Middle frontal gyrus (tissue), 1 donor: ENCODE results near the gene GABRG2.
A peak's percentile ranks its signal among the peaks of the same experiment; 100 is the strongest.
"Not testable (repeated sequence)": the region's sequence is repeated elsewhere in the genome, so short reads cannot be mapped to it uniquely, and the experiment has no call there.

Experiments
- DNase-seq: peaks from one replicate; pipeline ENCODE4 v3.0.0-alpha.2; 2015; ENCODE audit warnings: low spot score; ENCODE audit errors: extremely low spot score

The GABRG2 gene

DNA sequence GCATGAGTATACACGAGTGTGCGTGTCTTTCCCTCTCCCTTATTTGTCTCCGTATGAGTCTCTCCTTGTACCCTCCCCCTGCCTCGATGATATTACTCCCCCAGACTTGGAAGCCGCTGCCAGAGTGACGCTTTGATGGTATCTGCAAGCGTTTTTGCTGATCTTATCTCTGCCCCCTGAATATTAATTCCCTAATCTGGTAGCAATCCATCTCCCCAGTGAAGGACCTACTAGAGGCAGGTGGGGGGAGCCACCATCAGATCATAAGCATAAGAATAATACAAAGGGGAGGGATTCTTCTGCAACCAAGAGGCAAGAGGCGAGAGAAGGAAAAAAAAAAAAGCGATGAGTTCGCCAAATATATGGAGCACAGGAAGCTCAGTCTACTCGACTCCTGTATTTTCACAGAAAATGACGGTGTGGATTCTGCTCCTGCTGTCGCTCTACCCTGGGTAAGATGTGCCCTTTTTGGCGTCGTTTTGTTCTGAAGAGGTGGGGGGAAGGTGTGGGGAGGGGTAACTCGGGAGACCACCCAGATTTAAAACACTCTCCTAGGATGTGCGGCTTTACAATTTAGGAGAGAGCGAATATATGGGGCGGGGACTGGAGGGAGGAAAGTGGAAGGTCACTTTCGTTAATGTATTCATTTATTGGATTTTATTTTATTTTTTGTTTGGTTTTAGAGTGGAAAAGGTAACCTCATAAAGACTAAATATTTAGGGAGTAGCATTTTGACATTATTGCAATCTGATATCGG, at the start of gene GABRG2:
Gene GABRG2 (plus strand): TSS at position 119 of the 757 bp plus-strand sequence. CDS start 227 bp downstream, at position 346.
- DNase-seq = no peak

DNA sequence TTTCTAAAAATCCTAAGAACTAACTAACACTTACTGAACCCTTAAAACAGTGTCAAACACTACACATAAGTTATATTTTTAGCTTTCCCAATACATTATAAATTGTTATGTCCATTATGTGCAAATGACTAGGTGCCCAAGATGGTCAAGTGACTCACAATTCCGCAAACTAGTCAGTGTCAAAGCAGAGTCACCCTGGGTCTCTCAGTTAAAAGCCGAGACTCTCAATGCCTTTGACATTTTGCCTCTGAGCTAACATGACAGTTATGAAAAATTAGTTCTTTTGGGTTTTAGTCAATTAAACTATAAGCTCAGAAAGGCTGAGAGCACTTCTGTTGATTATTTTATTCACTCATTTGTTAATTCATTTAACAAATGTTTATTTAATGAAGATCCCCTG, 42.3 kb upstream of the GABRG2 start:
- no peak for DNase-seq

DNA sequence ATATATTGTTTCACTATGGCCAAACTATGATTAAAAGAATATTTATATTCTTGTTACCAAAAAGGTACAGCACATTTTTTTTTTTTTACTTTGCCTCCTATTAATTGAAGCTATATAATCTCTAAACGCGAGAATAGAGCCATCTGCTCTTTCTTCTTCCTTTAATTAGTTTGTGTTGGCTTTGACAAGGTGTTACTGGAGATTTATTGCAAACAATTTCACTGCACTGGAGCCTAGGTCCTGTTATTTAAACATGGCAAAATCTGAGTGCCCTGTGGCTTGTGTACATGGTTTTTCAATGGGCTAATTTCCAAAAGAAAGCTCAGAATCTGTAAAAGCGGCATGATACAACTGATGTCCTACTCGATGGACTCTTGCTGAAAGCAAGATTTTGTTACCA, 40.8 kb upstream of the GABRG2 start:
- DNase-seq = no peak

DNA sequence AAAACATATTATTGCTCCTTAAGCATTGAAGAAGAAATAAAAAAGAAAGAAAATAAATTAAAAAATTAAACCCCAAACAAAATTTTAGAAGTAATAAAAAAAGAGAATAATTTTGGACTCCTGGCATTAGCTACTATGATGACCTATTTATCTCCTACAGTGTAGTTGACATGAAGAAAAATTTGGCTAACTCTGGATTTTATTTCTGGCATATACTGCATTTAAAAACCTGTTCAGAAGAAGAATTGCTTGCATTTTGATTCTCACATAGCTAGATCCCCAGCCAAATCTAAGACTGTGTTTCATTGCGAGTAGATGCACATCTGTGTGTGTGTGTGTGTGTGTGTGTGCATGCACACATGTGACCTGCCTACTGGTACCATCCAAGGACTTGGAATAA, 30.1 kb upstream of the GABRG2 start:
- DNase-seq = no peak

DNA sequence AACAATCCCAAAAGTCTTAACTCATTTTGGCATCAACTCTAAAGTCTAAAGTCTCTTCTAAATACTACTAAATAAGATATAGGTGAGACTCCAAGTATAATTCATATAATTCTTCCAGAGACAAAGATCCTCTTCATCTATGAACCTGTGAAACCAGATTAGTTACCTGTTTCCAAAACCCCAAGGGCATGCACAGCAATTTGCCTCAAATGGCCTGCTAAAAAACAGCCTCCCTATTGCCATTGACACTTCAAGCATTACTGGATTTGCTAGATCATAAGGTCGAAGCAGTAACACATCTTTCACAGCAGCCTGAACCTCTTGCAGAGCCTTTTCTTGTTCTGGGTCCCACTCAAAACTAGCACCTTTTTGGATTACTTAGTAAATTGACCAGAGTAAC, 20.3 kb upstream of the GABRG2 start:
- DNase-seq = no peak

DNA sequence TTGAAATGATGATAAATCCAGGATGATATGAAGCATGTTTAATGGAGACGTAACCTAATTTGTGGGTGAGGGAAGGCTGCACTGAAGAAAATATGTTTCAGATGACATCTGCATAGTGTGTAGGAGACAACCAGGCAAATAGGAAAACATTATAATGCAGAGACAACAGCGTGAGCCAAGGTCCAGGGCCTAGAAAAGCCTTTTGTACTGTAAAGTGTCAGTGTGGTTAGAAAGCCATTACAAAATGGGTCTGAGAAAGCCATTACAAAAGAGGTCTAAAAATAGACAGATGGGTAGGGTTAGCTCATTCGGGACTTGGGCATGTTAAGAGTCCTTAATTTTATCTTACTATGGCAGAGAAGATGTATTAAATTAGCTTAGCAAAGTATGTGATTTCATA, 14.9 kb upstream of the GABRG2 start:
- DNase-seq = no peak

DNA sequence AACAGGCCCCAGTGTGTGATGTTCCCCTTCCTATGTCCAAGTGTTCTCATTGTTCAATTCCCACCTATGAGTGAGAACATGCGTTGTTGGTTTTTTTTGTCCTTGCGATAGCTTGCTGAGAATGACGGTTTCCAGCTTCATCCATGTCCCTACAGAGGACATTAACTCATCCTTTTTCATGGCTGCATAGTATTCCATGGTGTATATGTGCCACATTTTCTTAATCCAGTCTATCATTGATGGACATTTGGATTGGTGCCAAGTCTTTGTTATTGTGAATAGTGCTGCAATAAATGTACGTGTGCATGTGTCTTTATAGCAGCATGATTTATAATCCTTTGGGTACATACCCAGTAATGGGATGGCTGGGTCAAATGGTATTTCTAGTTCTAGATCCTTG, 12.5 kb upstream of the GABRG2 start:
- DNase-seq = not testable (repeated sequence)

DNA sequence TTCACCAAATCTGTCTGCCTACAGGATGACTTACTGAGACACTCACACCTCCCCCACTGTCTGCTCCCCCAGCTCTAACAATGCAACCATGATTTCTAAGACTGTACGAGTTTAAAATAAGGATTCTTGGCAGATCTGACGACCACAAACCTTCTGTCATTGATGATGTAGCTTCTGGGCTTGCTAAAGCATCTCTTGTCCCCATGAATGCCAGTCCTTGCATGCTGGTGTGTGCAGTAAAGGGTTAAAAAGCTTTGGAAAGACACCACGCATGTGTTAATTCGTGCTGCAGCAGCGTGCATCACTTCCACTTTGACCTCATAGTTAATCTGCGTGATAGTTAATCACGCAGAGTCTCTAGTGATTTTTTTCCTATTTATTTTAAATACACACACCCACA, 411 bp upstream of the GABRG2 start:
- DNase-seq = peak; percentile 39

DNA sequence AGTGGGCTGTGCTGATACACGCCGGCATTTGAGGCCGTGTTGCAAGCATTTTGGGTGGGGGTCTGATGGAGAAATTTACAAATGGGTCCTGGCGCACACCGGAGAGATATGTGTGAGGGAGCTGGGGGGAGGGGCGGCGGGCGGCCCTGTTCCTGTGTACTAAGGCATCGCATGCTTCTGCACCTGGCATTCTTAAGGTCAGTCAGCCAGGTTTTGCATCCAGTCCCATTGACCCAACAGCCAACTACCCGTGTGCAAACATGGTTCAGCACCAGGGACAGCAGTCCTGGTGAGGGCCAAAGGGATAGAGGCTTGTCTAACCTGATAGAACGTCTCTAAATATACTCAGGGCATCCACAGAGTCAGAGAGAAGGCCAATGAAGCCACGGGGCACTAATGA, 839 bp downstream of the GABRG2 start:
- no peak for DNase-seq

DNA sequence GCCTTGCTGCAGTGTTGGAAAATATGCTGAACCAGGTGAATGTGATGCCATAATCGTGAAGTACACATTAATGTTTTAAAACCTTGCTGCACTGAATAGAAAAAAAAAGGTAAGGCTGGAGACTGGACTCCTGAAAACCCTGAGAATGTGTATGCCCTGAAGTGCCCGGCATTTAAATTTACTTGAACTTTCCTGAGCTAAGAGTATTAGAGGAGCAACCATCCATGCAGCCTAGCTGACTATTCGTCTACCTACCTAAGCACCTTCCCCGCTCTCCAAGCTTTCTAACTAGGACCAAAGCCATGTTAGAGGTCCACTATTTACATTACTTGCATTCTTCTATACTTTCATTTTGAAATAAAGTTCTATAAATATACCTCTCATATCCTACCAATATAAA, 1.4 kb downstream of the GABRG2 start:
- no peak for DNase-seq

DNA sequence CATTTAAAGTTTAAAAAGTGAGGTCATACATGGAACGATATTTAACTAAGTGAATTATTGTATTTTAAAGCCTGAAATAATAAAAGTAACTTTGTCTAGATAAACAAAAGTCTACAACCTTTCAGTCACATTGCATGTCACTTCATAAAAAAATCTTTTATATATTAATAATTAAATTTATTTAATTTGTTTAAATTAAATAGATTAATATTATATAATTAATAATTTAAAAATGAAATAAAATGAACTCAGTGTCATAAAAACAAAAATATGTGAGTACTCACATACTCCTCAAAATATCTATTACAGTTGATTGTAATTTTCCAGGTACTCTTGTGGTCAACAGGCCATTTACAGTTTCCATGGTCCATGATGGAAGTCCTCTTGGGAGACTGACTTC, 11.2 kb downstream of the GABRG2 start:
- DNase-seq = no peak

DNA sequence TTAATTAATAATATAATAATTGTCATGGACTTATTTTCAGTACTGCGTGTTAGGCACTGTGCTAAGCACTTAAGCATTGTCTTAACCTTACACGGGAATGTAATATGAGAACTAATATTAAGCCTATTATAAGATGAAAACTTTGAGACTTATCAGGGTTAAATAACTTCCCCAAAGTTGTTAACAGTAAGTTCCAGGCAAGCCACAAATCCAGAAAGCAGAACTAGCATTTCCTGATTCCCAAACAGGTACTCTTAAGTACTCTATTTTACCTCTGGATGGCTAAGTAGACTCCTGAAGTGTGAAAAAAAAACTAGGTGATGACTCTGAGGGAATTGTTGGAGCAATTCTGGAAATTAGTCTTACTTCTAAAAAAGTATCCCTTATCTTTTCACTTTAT, 23.8 kb downstream of the GABRG2 start:
- no peak for DNase-seq

DNA sequence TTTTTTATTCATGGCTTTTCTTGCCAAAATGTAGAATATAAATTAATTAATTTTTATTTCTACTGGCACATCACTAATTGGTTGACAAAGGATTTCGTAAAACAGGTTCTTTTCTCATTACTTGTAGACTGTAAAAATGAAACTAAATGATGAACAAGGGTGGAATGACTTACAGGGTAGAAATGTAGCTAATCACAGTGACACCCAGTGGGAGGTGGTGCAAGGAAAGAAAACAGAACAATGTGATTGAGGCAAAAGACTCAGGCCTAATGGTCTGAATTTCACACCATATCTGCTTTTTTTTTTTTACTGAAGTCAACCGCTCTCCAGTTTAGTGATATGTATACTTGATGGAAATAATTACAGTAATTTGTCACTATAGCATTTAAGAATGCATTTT, 28.9 kb downstream of the GABRG2 start:
- DNase-seq = no peak

DNA sequence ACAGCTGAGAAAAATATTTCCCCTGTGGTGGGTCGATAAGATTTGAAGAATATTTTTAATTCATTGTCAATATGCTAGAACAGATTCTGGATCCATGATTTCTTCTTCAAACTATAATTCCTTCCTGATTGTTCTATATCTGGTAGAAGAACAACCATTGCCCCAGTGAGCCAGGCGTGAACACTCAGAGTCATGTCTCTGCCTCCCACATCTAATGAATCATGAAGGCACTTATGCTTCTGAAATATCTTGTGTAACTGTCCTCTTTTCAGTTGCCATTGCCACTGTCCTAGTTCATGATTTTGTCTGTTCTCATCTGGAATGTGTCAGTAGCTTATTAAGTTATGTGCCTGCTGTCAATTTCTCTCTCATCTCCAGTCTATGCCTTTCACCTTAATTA, 40.0 kb downstream of the GABRG2 start:
- DNase-seq = peak; percentile 43

DNA sequence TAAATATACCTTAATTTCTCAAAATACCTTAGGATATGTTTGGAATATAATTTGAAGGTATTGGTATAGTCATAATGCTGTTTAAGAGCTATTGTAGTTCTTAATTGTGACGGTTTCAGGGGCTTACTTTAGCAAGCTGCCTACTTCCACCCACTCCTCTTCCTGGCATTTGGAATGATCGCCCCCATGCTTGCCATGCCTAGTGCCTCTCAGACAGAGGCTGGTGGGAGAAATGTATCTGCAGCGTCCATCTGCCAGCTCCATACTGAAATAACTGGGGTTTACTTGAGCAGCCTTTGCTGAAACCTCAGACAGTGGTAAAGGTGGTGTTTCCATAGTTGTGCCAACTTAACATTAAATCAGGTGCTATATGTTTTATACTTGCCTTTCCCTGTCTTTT, 52.2 kb downstream of the GABRG2 start:
- DNase-seq = no peak

DNA sequence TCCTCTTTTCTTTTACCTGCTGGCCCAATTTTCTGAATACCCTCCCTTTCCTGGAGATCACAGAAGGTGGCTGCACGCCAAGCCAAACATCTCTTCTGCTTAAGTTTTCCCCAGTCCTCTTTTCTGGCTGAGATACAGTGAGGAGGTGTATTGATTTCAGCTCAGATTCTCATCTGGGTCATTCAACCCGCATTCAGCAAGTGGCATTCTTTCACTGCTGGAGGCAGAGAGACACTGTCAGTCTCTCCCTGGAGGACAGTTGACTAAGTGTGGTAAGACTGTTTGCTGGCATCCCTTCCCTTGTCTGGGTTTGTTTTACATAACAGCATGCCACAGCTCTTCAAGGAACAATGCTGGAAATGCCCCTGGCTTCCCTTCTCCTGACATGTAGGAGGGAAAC, 60.5 kb downstream of the GABRG2 start:
- DNase-seq = no peak

DNA sequence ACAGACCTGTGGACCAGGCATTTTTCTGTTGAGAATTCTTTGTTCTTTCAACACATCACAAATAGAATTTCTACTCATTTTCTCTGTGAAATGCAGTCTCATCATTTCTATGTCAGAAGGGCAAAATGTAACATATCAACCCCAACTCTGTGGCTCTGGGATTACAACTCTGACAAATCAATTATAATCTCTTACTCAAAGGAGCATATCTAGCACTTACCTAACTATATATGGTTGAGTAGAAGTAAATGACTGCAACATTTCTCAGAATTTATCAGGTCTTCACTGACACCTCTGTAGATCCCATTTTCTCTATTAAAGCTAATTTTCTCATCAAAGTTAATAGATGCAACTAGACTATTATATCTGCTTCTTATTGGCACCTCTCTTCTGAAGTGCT, 64.8 kb downstream of the GABRG2 start:
- DNase-seq = no peak

DNA sequence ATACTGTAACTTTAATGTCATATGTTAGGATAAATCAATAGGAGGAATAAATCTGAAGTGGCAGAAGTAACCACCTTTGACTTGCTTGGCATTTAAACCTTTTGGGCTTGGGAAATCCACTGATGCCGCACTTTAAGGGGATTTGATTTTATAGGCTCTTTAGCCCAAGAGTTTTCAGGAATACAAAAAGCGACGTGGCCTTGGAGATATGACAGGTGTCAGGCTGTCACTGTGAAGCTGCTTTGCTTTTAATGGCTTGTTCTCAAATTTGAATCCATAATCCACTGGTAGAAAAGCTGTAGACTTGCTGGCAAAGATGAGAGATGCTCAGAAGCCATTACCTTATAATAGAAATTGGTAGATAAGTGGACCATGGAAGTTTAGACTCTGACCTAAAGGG, 71.6 kb downstream of the GABRG2 start:
- DNase-seq = no peak

DNA sequence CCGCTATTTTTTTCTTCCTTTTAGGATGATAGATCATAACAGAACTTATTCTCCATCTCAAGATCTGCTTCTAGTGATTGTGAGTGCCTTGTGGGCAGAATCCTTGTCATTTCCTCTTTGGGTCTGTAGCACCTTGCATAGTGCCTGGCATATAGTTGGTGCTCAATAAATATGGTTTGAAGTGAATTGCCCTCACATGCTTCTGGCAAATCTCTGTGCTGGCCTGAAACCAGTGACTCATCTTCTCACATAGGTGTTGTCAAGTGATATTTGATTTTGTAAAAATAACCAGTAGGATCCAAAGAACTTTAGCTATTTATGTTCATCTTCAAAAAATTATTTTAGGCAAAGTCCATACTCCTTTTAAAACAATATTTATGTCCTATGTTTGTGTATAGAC, 86.7 kb downstream of the GABRG2 start:
- DNase-seq = no peak

DNA sequence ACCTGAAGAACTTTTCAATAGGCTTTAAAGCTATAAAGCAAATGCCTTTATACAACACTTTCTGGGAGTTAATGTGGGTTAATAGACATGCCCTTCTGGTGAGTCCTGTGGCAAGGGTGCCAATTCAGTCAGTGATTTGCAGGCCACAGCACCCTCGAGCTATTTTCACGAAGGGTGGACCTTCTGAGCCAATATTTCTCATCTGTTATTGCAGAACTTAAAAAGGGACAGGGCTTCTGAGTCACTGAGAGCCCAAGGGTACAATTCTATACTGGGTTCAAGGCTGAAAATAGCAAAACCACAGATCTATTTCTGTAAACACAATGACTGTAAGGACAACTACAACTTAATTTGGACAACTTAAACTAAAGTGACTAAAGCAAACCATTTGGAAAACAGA, 92.8 kb downstream of the GABRG2 start:
- no peak for DNase-seq

DNA sequence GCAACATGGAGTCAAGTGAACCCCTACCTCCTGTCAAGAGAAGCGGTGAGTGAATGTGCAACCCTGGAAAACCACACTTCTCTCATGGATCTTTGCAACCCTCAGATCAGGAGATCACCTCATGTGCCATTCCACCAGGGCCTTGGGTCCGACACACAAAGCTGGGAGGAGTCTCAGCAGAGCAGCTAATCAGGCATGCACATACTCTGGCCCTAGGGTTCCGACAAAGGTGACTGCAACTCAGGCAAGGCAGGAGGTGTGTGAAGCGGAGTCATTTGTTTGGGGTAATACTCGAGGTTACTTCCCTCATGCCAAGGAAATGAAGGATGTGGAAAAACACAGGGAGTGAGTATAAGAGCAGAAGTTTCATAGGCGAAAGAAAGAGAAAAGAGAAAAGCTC, 96.1 kb downstream of the GABRG2 start:
- no peak for DNase-seq

DNA sequence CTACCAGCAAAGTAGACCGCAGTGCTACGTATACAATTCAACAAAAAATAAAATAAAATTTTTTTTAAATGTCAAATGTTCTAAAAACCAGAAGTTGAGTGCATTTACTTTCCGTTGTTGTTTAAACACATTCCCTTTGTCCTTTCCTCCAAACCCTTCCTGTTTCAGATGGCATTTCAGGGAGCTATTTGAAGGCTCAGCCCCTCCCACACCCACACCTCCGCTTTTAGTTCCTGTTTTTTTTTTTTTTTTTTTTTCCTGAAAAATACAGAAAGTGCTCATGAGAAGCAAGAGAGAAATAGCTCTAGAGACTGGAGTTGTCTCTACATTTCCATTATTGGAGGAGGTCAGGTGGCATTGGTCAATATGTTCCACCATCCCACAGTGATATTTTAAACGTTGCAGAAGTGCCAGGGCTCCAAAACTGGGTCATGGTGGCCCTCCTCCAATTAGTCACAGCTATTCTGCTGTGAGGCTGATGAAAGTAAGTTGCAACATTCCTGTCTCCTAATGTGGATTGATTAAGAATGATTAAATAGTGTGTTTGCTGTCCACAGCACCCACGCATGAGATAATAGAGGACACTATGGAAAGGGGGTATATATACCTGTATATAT, 106.9 kb downstream of the GABRG2 start:
- no peak for DNase-seq

DNA sequence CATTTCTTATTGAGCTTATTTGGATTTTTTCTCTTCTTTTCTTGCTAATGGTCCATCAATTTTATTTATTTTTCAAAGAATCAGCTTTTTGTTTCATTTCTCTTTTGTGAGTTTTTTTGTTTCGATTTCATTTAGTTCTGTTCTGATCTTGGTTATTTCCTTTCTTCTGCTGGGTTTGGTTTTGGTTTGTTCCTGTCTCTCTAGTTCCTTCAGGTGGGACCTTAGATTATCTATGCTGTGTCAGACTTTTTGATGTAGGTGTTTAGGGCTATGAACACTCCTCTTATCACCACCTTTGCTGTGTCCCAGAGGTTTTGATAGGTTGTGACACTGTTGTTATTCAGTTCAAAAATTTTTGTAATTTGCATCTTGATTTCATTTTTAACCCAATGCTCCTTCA, 119.8 kb downstream of the GABRG2 start:
- no peak for DNase-seq
